Liver (tissue), 9 donors: ENCODE results near the gene RUNX1. TPM values are rescaled to one million over a fixed set of nuclear protein-coding genes. Genes with fewer than 3 reads are reported as not detected.

Source experiments
- DNase-seq: peaks from one replicate; pipeline ENCODE4 v3.0.0-alpha.2; 2017; ENCODE audit warnings: low spot score
- H3K27ac ChIP-seq, 2 donors: one replicate each; pipeline ENCODE4 v1.7.0; 2013; ENCODE audit warnings: inconsistent platforms in 2 of 2, low read length in 2 of 2, control low read depth in 1 of 2, low read depth in 1 of 2, mild to moderate bottlenecking in 1 of 2
- H3K27me3 ChIP-seq, 4 donors: one replicate each; pipeline versions ENCODE4 v1.6.1 to v1.7.0; 2013; ENCODE audit warnings: low read length in 3 of 4, inconsistent platforms in 1 of 4, mild to moderate bottlenecking in 1 of 4, moderate library complexity in 1 of 4; ENCODE audit not compliant: control insufficient read depth in 4 of 4, insufficient read depth in 4 of 4
- H3K36me3 ChIP-seq, 4 donors: one replicate each; pipeline versions ENCODE4 v1.6.1 to v1.7.0; 2013; ENCODE audit warnings: low read length in 3 of 4, mild to moderate bottlenecking in 3 of 4, low read depth in 1 of 4, moderate library complexity in 1 of 4; ENCODE audit not compliant: control insufficient read depth in 4 of 4, insufficient read depth in 3 of 4
- H3K4me1 ChIP-seq, 4 donors: one replicate each; pipeline versions ENCODE4 v1.6.1 to v1.7.0; 2013; ENCODE audit warnings: low read length in 3 of 4, mild to moderate bottlenecking in 3 of 4, moderate library complexity in 1 of 4; ENCODE audit not compliant: control insufficient read depth in 4 of 4, insufficient read depth in 4 of 4
- H3K4me3 ChIP-seq, 3 donors: one replicate each; pipeline versions ENCODE4 v1.6.1 to v1.7.0; 2013; ENCODE audit warnings: low read length in 3 of 3, control low read depth in 1 of 3, low read depth in 1 of 3, mild to moderate bottlenecking in 1 of 3
- H3K9ac ChIP-seq, 2 donors: one replicate each; pipeline ENCODE4 v1.7.0; 2013; ENCODE audit warnings: low read length in 2 of 2, mild to moderate bottlenecking in 2 of 2, moderate library complexity in 2 of 2, control low read depth in 1 of 2, low read depth in 1 of 2
- H3K9me3 ChIP-seq, 4 donors: one replicate each; pipeline versions ENCODE4 v1.6.1 to v1.7.0; 2013; ENCODE audit warnings: low read length in 3 of 4; ENCODE audit not compliant: control insufficient read depth in 4 of 4
- ATF3 ChIP-seq: IDR thresholded peaks from 2 replicates; pipeline ENCODE4 v1.6.1; 2016; ENCODE audit warnings: antibody characterized with exemption
- EGR1 ChIP-seq, 2 donors: IDR thresholded peaks; 2 replicates each; pipeline ENCODE4 v1.6.1; 2016 to 2018; ENCODE audit warnings: antibody characterized with exemption in 2 of 2, low read depth in 2 of 2
- FOXA1 ChIP-seq: IDR thresholded peaks from 2 replicates; pipeline ENCODE4 v1.6.1; 2016; ENCODE audit warnings: antibody characterized with exemption
- GABPA ChIP-seq, 2 donors: IDR thresholded peaks in 1 of 2; conservative IDR thresholded peaks in 1 of 2; 2 replicates each; pipeline ENCODE4 v1.6.1; 2016; ENCODE audit warnings: antibody characterized with exemption in 2 of 2, mild to moderate bottlenecking in 1 of 2, moderate library complexity in 1 of 2
- HNF4A ChIP-seq, 2 donors: conservative IDR thresholded peaks; 2 replicates each; pipeline ENCODE4 v1.6.1; 2016; ENCODE audit warnings: antibody characterized with exemption in 2 of 2, mild to moderate bottlenecking in 2 of 2
- HNF4G ChIP-seq: IDR thresholded peaks from 2 replicates; pipeline ENCODE4 v1.6.1; 2016; ENCODE audit warnings: antibody characterized with exemption
- JUND ChIP-seq, 2 donors: IDR thresholded peaks; 2 replicates each; pipeline ENCODE4 v1.6.1; 2016; ENCODE audit warnings: antibody characterized with exemption in 2 of 2
- MAX ChIP-seq: IDR thresholded peaks from 2 replicates; pipeline ENCODE4 v1.6.1; 2016; ENCODE audit warnings: antibody characterized with exemption
- NR2F2 ChIP-seq: IDR thresholded peaks from 2 replicates; pipeline ENCODE4 v1.6.1; 2016; ENCODE audit warnings: antibody characterized with exemption
- RAD21 ChIP-seq, 2 donors: IDR thresholded peaks; 2 replicates each; pipeline ENCODE4 v1.6.1; 2016; ENCODE audit warnings: antibody characterized with exemption in 2 of 2, mild to moderate bottlenecking in 2 of 2
- REST ChIP-seq: IDR thresholded peaks from 2 replicates; pipeline ENCODE4 v1.6.1; 2016; ENCODE audit warnings: antibody characterized with exemption, mild to moderate bottlenecking
- RXRA ChIP-seq, 2 donors: IDR thresholded peaks; 2 replicates each; pipeline ENCODE4 v1.6.1; 2017 to 2018; ENCODE audit warnings: antibody characterized with exemption in 2 of 2, mild to moderate bottlenecking in 1 of 2
- TAF1 ChIP-seq: conservative IDR thresholded peaks from 2 replicates; pipeline ENCODE4 v1.6.1; 2016; ENCODE audit warnings: antibody characterized with exemption, mild to moderate bottlenecking
- YY1 ChIP-seq: IDR thresholded peaks from 2 replicates; pipeline ENCODE4 v1.6.1; 2016; ENCODE audit warnings: antibody characterized with exemption, mild to moderate bottlenecking
- ZBTB33 ChIP-seq: IDR thresholded peaks from 2 replicates; pipeline ENCODE4 v1.6.1; 2016; ENCODE audit warnings: antibody characterized with exemption
- WGBS: extraction: QIAGEN DNeasy Blood & Tissue Kit; methylation state at CpG from one replicate; pipeline ENCODE4 v1.1.7; 2013; 5-methylcytosine and 5-hydroxymethylcytosine counted together
- polyA plus RNA-seq, 2 donors: library from polyadenylated mRNA; stranded (reverse) in 1 of 2; unstranded in 1 of 2; fragments of 200-250 nt in 1 of 2; fragments of >200 nt in 1 of 2; fragmentation: Nextera tagmentation in 1 of 2; extraction: Ambion mirVana in 1 of 2; gene quantifications; one replicate each; pipeline versions ENCODE4 v1.2.1 to v1.2.3, GENCODE V29; 2013 to 2015
- total RNA-seq, 2 donors: library from RNA; depleted of rRNA; stranded (reverse); fragments of >200 nt; gene quantifications; one replicate each; pipeline ENCODE4 v1.2.3, GENCODE V29; 2014
- donor health status: healthy.
- donor health status: healthy.
- donor health status: healthy.
- donor health status: healthy.
- donor health status: healthy.

RUNX1 gene
- total and polyA plus RNA-seq, 4 donors = 0.98 to 7.2 (median 3.1) TPM

GRCh38 chr21:35023396-35024070 is 25.6 kb downstream of the RUNX1 start:
- TF ChIP-seq JUND (IDR thresholded peaks at IDR 0.05) (no peak), RAD21 (IDR thresholded peaks at IDR 0.05) (no peak), TAF1 (no peak), HNF4A (conservative IDR thresholded peaks at IDR 0.05) (peak; percentile 40 to 78), GABPA (IDR thresholded peaks at IDR 0.05 in 1 of 2, conservative IDR thresholded peaks at IDR 0.05 in 1 of 2) (no peak), NR2F2 (no peak), MAX (no peak), EGR1 (IDR thresholded peaks at IDR 0.05; ENCODE audit: low read depth in 2 of 2) (no peak), ZBTB33 (no peak), YY1 (no peak), ATF3 (no peak), REST (no peak), RXRA (IDR thresholded peaks at IDR 0.05) (peak in 1 of 2 donors; percentile 17)
- Histone ChIP-seq H3K9ac (no peak overlapping the region), H3K9me3 (no peaks in the 10 kb centered on the region), H3K27me3 (no peaks in the 10 kb centered on the region), H3K4me3 (no peak overlapping the region), H3K27ac (no peak overlapping the region), H3K4me1 (peaks cover 0 to 20% (median 15%) of the 10 kb centered on the region in 4 donors), H3K36me3 (no peaks in the 10 kb centered on the region)
- 52% methylated on average over 3 of the region's 3 CpGs for WGBS
- DNase-seq = peak; percentile 55

GRCh38 chr21:35021546-35021945 is 27.6 kb downstream of the RUNX1 start:
- no peak for DNase-seq
- no peaks in the 10 kb centered on the region for H3K27me3 ChIP-seq
- H3K9ac ChIP-seq = no peak overlapping the region
- no peak overlapping the region for H3K4me3 ChIP-seq
- no peak overlapping the region for H3K27ac ChIP-seq
- H3K36me3 ChIP-seq = no peaks in the 10 kb centered on the region
- 99% methylated on average over 3 of the region's 3 CpGs for WGBS
- H3K4me1 ChIP-seq = peaks cover 0 to 20% (median 15%) of the 10 kb centered on the region in 4 donors
- no peaks in the 10 kb centered on the region for H3K9me3 ChIP-seq
- no peak for TF ChIP-seq GABPA (IDR thresholded peaks at IDR 0.05 in 1 of 2, conservative IDR thresholded peaks at IDR 0.05 in 1 of 2)
- TF ChIP-seq RAD21 (IDR thresholded peaks at IDR 0.05) = no peak
- no peak for TF ChIP-seq FOXA1
- no peak for TF ChIP-seq MAX
- no peak for TF ChIP-seq RXRA (IDR thresholded peaks at IDR 0.05)
- no peak for TF ChIP-seq YY1
- no peak for TF ChIP-seq EGR1 (IDR thresholded peaks at IDR 0.05; ENCODE audit: low read depth in 2 of 2)
- TF ChIP-seq HNF4A (conservative IDR thresholded peaks at IDR 0.05) = no peak
- no peak for TF ChIP-seq ZBTB33
- no peak for TF ChIP-seq TAF1
- no peak for TF ChIP-seq NR2F2
- no peak for TF ChIP-seq ATF3
- no peak for TF ChIP-seq REST
- no peak for TF ChIP-seq HNF4G
- TF ChIP-seq JUND (IDR thresholded peaks at IDR 0.05) = no peak
